ENCODE data around the gene DHCR7. TPM values are rescaled to one million over a fixed set of nuclear protein-coding genes. Genes with fewer than 3 reads are reported as not detected.
A peak's percentile ranks its signal among the peaks of the same experiment; 100 is the strongest.

DHCR7 gene
- total RNA-seq, 4 donors from 2014 or later, result 8.3 to 32.0 (median 23.7) TPM

DNA sequence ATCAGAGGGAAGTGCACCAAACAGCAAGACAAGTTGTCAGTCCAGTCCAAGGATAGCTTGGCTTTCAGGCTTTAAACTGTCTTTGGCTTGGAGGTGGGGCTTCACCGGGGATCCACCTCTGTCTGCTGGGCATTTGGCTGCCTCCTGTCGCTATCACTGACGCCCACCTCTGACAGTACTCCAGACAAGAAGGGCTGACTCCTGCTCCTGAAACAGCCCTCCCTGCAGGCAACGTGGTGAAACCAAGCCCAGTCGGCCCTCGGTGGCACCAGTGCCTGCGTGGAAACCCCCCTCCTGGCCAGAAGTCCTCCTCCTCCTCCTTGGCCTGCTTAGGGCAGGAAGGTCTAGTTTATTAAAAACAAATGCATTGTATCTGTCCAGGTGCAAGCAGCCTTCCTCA lies 16.9 kb downstream of the DHCR7 start:
- WGBS, 2 donors, result 69 to 78% methylated on average over 6 to 7 of the region's 7 CpGs
- H3K4me3 ChIP-seq (replicated peaks in 1 of 3), result no peak overlapping the region

DNA sequence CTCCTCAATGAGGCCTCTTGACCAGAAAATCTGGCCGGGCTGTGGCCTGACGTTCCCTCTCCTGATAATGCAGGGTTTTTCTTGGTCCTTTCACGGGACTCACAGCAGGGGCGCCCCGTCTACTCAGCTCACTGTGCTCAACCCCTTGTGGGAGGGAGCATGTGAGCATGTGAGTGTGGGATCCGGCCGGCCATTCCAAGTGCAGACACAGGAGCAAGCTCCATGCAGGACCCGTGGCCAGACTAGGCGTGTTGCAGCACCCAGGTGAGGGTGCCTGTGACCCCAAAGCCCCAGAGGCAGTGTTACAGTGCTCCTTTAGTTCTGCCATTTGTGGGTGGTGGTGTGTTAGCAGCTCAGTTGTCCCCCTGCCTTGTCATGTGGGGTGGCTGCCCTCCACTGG lies 18.0 kb downstream of the DHCR7 start:
- no peak overlapping the region for H3K4me3 ChIP-seq (replicated peaks in 1 of 3)
- intact Hi-C loops (cut with DNase I), result no loop called here
- no peaks in the 10 kb centered on the region for H3K27me3 ChIP-seq
- H3K9me3 ChIP-seq, result no peaks in the 10 kb centered on the region
- peaks cover 11 to 29% of the 10 kb centered on the region in 2 donors for H3K4me1 ChIP-seq
- DNase-seq, result no peak
- no peak overlapping the region for H3K27ac ChIP-seq
- no peak for TF ChIP-seq POLR2A (IDR thresholded peaks at IDR 0.05)
- TF ChIP-seq, protein P1, sequence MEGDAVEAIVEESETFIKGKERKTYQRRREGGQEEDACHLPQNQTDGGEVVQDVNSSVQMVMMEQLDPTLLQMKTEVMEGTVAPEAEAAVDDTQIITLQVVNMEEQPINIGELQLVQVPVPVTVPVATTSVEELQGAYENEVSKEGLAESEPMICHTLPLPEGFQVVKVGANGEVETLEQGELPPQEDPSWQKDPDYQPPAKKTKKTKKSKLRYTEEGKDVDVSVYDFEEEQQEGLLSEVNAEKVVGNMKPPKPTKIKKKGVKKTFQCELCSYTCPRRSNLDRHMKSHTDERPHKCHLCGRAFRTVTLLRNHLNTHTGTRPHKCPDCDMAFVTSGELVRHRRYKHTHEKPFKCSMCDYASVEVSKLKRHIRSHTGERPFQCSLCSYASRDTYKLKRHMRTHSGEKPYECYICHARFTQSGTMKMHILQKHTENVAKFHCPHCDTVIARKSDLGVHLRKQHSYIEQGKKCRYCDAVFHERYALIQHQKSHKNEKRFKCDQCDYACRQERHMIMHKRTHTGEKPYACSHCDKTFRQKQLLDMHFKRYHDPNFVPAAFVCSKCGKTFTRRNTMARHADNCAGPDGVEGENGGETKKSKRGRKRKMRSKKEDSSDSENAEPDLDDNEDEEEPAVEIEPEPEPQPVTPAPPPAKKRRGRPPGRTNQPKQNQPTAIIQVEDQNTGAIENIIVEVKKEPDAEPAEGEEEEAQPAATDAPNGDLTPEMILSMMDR (IDR thresholded peaks at IDR 0.05), result no peak
- no peaks in the 10 kb centered on the region for H3K36me3 ChIP-seq
- WGBS, 2 donors, result 88 to 96% methylated on average over 9 of the region's 9 CpGs

More for the DNA sequence above, 16.9 kb downstream of the DHCR7 start:
- no peak for DNase-seq
- no peaks in the 10 kb centered on the region for H3K9me3 ChIP-seq
- no peaks in the 10 kb centered on the region for H3K27me3 ChIP-seq
- intact Hi-C loops (cut with DNase I), result no loop called here
- peaks cover 11 to 29% of the 10 kb centered on the region in 2 donors for H3K4me1 ChIP-seq
- no peaks in the 10 kb centered on the region for H3K36me3 ChIP-seq
- no peak overlapping the region for H3K27ac ChIP-seq
- TF ChIP-seq, protein P1 (IDR thresholded peaks at IDR 0.05), result no peak
- TF ChIP-seq POLR2A (IDR thresholded peaks at IDR 0.05), result no peak

DNA sequence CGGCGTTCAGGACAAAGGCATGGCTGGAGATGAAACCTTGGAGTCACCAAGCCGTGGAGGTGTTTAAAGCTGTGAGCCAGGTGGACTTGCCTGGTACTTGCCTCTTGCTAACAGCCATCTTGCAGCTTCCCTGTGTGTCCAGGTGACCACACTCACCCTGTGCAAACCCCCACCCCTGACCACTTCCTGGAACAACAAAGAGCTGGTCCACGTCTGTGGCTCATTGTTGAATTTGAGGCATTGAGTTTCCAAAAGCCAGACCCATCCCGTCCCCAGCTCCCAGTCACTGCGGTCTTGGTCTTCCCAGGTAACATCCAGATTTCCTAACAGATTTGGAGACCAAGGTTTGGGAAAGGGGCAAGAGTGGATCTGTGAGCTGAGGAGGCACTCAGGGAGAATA lies 18.5 kb downstream of the DHCR7 start:
- no peak for DNase-seq
- Histone ChIP-seq H3K4me3 (replicated peaks in 1 of 3) (no peak overlapping the region), H3K9me3 (no peaks in the 10 kb centered on the region), H3K4me1 (peaks cover 11 to 29% of the 10 kb centered on the region in 2 donors), H3K27me3 (no peaks in the 10 kb centered on the region), H3K27ac (no peak overlapping the region), H3K36me3 (no peaks in the 10 kb centered on the region)
- intact Hi-C loops (cut with DNase I), result no loop called here
- TF ChIP-seq, protein P1 (IDR thresholded peaks at IDR 0.05), result no peak
- no peak for TF ChIP-seq POLR2A (IDR thresholded peaks at IDR 0.05)
- WGBS, 2 donors, result 89 to 92% methylated on average over 6 of the region's 6 CpGs

DNA sequence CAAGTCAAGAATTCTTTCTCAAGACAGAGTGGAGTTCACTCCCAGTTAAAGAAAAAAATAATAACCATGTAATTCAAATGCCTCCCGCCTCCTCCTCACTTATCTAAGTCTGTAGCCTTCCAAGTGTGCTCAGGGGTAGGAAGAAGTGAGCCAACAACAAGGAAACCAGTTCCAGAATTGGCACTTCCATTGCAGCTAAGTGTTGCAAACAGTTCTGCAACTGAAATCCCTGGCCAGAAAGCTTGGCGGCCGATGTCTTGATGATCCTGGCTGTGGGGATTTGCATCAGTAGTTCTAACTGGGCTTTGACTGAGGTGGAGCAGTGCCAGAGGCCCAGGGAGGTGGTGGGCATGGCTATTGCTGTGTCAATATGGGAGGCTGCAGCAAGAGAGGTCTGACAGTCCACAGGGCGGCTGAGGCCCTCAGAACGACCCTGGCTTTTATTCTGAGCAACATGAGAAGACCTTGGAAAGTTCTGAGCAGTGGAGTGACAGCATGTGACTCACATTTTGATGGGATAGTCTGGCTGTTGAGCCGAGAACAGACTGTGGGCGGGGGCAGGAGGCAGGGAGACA lies 19.2 kb downstream of the DHCR7 start:
- intact Hi-C loops (cut with DNase I), result no loop called here
- Histone ChIP-seq H3K36me3 (no peaks in the 10 kb centered on the region), H3K27ac (no peak overlapping the region), H3K4me1 (peaks cover 7 to 23% of the 10 kb centered on the region in 2 donors), H3K4me3 (replicated peaks in 1 of 3) (no peak overlapping the region), H3K27me3 (no peaks in the 10 kb centered on the region), H3K9me3 (no peaks in the 10 kb centered on the region)
- peak; percentile 62 to 66 for DNase-seq
- WGBS, 2 donors, result 36 to 42% methylated on average over 7 of the region's 7 CpGs
- TF ChIP-seq, protein P1 (IDR thresholded peaks at IDR 0.05), result no peak
- TF ChIP-seq POLR2A (IDR thresholded peaks at IDR 0.05), result no peak

DNA sequence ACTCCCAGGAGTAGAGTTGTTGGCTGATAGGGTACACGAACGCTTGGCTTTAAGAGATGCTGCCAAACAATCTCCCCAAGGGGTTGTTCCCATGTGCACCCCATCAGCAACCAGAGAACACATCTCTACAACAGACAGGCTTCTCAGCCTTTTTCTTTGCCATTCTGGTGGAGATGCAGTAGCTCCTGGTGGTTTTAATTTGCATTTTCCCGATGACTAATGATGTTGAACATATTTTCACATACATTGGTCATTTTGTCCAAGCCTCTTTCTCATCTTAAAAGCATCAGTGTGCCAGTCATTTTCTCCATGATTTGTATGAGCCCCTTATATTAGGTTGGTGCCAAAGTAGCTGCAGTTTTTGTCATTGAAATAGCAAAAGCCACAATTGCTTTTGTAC lies 21.8 kb downstream of the DHCR7 start:
- 83 to 96% methylated on average over 3 of the region's 3 CpGs for WGBS, 2 donors
- H3K9me3 ChIP-seq, result no peaks in the 10 kb centered on the region
- H3K4me3 ChIP-seq (replicated peaks in 1 of 3), result no peak overlapping the region
- peaks cover 5 to 13% of the 10 kb centered on the region in 2 donors for H3K4me1 ChIP-seq
- no peaks in the 10 kb centered on the region for H3K36me3 ChIP-seq
- TF ChIP-seq, protein P1 (IDR thresholded peaks at IDR 0.05), result no peak
- no peak for TF ChIP-seq POLR2A (IDR thresholded peaks at IDR 0.05)
- no peak for DNase-seq
- H3K27ac ChIP-seq, result no peak overlapping the region
- intact Hi-C loops (cut with DNase I), result no loop called here
- no peaks in the 10 kb centered on the region for H3K27me3 ChIP-seq
